D721Med (cell line): ENCODE data around the gene RHO.

Experiments
- DNase-seq: peaks from one replicate; pipeline ENCODE4 v3.0.0; 2011; ENCODE audit warnings: low spot score; ENCODE audit not compliant: insufficient read length
- FAIRE-seq: peaks from 2 replicates; lab custom pipeline; 2011; peaks lifted over from hg19 to GRCh38; lab: Jason Lieb, UNC
- CTCF ChIP-seq: IDR thresholded peaks from 2 replicates; pipeline ENCODE4 v1.5.1; 2012; ENCODE audit warnings: mild to moderate bottlenecking, control low read depth; ENCODE audit not compliant: insufficient read depth; ENCODE audit errors: missing control alignments

The RHO gene

GRCh38 chr3:129547241-129547640 lies 18.8 kb downstream of the RHO start:
- DNase-seq (no peak), FAIRE-seq (no peak)
- no peak for TF ChIP-seq CTCF

GRCh38 chr3:129548104-129548965 lies 19.9 kb downstream of the RHO start:
- TF ChIP-seq CTCF = no peak
- DNase-seq = no peak
- FAIRE-seq = no peak

GRCh38 chr3:129549006-129549800 lies 20.8 kb downstream of the RHO start:
- no peak for DNase-seq
- no peak for FAIRE-seq
- TF ChIP-seq CTCF = no peak

GRCh38 chr3:129549805-129550204 lies 21.4 kb downstream of the RHO start:
- no peak for TF ChIP-seq CTCF
- DNase-seq (no peak), FAIRE-seq (no peak)

GRCh38 chr3:129552287-129553050 lies 24.0 kb downstream of the RHO start:
- no peak for TF ChIP-seq CTCF
- FAIRE-seq (no peak), DNase-seq (no peak)

GRCh38 chr3:129553171-129553570 lies 24.7 kb downstream of the RHO start:
- TF ChIP-seq CTCF = no peak
- no peak for DNase-seq
- no peak for FAIRE-seq
